ENCODE measurements around the gene RBBP4. TPM values are rescaled to one million over a fixed set of nuclear protein-coding genes. Genes with fewer than 3 reads are reported as not detected.

RBBP4 gene
- total and polyA plus RNA-seq, 2 of the 13 experiments (the other 11 are each of a cell fraction or from before 2014, with no cell fraction given): 64.4 to 166 TPM

- no peak for TF ChIP-seq HNF1A (IDR thresholded peaks at IDR 0.05; ENCODE audit: low read depth)
- 0 out of 2 replicates have a peak, but pooled peaks have one; percentile 29 for TF ChIP-seq HNF1A (CRISPR knock-in tag; IDR thresholded peaks at IDR 0.05; ENCODE audit: borderline replicate concordance)
- TF ChIP-seq FUBP1 (CRISPR knock-in tag; IDR thresholded peaks at IDR 0.05; ENCODE audit: borderline replicate concordance): no peak
- TF ChIP-seq STAG1 (CRISPR knock-in tag; IDR thresholded peaks at IDR 0.05): no peak
Measured at GRCh38 chr1:32714277-32714676, 63.3 kb downstream of the RBBP4 start (continued).

GRCh38 chr1:32715901-32716311 lies 64.9 kb downstream of the RBBP4 start:
- CTCF ChIA-PET (ENCODE audit: low intra/inter-chr PET ratio, low total read pairs): no interaction called here
- POLR2A ChIA-PET: interaction anchor here (0.7 to 4.4 kb wide), 5 partner anchors 14 to 57 kb away, joined by 3 to 27 read pairs (median 5); no protein-coding TSS in a partner anchor
- no peak for DNase-seq (ENCODE audit: low spot score)
- Histone ChIP-seq H3K27me3 (ENCODE audit: control insufficient read depth in 1 of 2, insufficient read depth in 2 of 2, low read length in 2 of 2) (no peaks in the 10 kb centered on the region), H3K27ac (ENCODE audit: extremely low read length, insufficient read depth, low read length) (peak overlapping the region; percentile 58), H4K20me1 (ENCODE audit: insufficient read depth, low read length) (no peaks in the 10 kb centered on the region), H3K79me2 (ENCODE audit: insufficient read depth, low read length) (no peaks in the 10 kb centered on the region), H3K36me3 (replicated peaks in 1 of 2; ENCODE audit: control insufficient read depth in 1 of 2, insufficient read depth in 2 of 2, low read length in 2 of 2) (no peaks in the 10 kb centered on the region), H2AFZ (ENCODE audit: low read length) (peak overlapping the region; percentile 37), H3K4me2 (ENCODE audit: low read depth, low read length) (peak overlapping the region; percentile 88), H3K4me3 (replicated peaks in 1 of 3; ENCODE audit: insufficient read depth in 1 of 3, low read depth in 2 of 3, low read length in 3 of 3) (peak overlapping the region in 1 of 3 experiments; percentile 66; a peak in 1 of 6 replicates), H3K4me1 (ENCODE audit: insufficient read depth, low read length) (peaks cover 90% of the 10 kb centered on the region), H3K9me3 (ENCODE audit: low read length) (no peaks in the 10 kb centered on the region), H3K9ac (ENCODE audit: insufficient read depth, low read depth, low read length) (peak overlapping the region; percentile 33; the same call in 1 of the 2 replicates)
- no TSS peak for BruUV-seq (replicated peaks)
- FAIRE-seq: no peak
- WGBS (ENCODE audit: low lambda C conversion rate): 14% methylated on average over 3 of the region's 4 CpGs
- peak; percentile 33 for ATAC-seq
- intact Hi-C loops (cut with micrococcal nuclease; ENCODE audit: unreplicated experiment): loop anchor here (5.0 to 10.0 kb wide), 2 partner anchors 46 to 159 kb away; partner anchors contain the start of gene FNDC5
- in situ Hi-C loops (cut with HindIII; ENCODE audit: extremely low pct_ligation_motif_present, low pct_unique_long_range_greater_than_20kb): no loop called here
- no peak for TF ChIP-seq ZNF746 (CRISPR knock-in tag; IDR thresholded peaks at IDR 0.05)
- TF ChIP-seq ZNF136 (CRISPR knock-in tag; IDR thresholded peaks at IDR 0.05; ENCODE audit: low read depth): 0 out of 2 replicates have a peak, but pooled peaks have one; percentile 17
- TF ChIP-seq CREB1 (IDR thresholded peaks at IDR 0.05): no peak
- TF ChIP-seq CREB1 (CRISPR knock-in tag; IDR thresholded peaks at IDR 0.05): 0 out of 2 replicates have a peak, but pooled peaks have one; percentile 6
- TF ChIP-seq ZNF629 (CRISPR knock-in tag; conservative IDR thresholded peaks at IDR 0.05): peak; percentile 73
- TF ChIP-seq ZNF609 (CRISPR knock-in tag; IDR thresholded peaks at IDR 0.05; ENCODE audit: borderline replicate concordance): no peak
- peak; percentile 34; the same call in 1 of the 2 replicates for TF ChIP-seq ZNF292 (CRISPR knock-in tag; IDR thresholded peaks at IDR 0.05; ENCODE audit: borderline replicate concordance, low read depth)
